GM18873 (cell line): Measurements from ENCODE around the gene TRIM31.
"Not testable (repeated sequence)": the region's sequence is repeated elsewhere in the genome, so short reads cannot be mapped to it uniquely, and the experiment has no call there.

Experiments used
- ATAC-seq: cut with Tn5 transposase; IDR thresholded peaks from one replicate; pipeline ENCODE4 v1.9.1; 2021; ENCODE audit warnings: mild to moderate bottlenecking, moderate library complexity, moderate number of reproducible peaks; ENCODE audit not compliant: unreplicated experiment, low FRiP score

TRIM31 gene

DNA sequence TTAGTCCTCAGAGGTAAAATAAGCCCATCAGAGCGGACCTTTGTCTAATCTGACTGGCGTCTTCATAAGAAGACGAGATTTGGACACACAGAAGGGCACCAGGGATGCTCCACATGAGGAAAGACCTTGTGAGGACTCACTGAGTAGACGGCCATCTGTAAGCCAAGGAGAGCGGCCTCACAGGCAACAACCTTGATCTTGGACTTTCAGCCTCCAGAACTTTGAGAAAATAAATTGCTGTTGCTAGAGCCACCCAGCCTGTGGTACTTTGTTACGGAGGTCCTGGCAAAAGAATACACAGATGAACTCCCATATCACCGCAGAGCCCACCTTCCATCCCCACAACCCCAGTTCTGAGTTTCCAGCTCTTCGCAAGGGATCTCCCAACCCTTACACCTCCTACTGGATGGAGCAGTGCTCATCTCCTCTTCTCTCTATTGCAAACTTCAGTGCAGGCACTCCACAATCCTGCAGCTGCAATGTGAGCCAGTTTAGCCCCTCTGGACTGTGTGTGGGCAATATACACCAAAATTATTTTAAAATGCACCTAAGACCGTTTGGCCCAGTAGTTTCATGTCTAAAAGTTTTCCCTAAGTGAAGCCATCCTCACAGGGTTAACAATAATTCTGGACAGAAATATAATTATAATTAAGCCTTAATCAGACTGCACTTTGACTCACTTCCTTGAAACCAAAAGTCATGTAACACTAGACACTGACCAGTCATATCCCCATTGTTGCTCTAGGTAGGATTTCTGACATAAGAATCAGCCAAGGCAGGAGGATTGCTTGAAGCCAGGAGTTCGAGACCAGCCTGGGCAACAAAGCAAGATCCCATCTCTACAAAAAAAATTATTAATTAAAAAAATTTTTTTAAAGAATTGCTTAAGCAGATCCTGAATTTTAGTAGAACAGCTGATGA, 8.8 kb upstream of the TRIM31 start:
- no peak for ATAC-seq

DNA sequence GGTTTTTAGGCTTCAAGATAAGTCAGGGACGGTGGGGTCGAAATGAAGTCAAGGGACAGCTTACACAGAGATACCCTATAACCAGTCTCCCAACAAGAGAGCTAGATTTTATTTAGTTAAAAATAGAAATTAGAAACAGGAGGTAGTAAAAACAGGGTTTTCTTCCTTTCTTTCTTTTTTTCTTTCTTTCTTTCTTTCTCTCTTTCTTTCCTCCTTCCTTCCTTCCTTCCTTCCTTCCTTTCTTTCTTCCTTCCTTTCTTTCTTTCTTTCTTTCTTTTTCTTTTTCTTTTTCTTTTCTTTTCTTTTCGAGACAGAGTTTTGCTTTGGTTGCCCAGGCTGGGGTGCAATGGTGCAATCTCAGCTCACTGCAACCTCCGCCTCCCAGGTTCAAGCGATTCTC, 5.8 kb upstream of the TRIM31 start:
- ATAC-seq = not testable (repeated sequence)

- ATAC-seq = no peak
Observed at GRCh38 chr6:30116724-30117123, 3.8 kb upstream of the TRIM31 start.

GRCh38 chr6:30113841-30114240, 951 bp upstream of the TRIM31 start:
- ATAC-seq = no peak

- ATAC-seq = no peak
Observed at GRCh38 chr6:30112402-30112994, 392 bp downstream of the TRIM31 start.

- ATAC-seq = no peak
Observed at GRCh38 chr6:30111266-30111856, 1.5 kb downstream of the TRIM31 start.

GRCh38 chr6:30104661-30105060, 8.2 kb downstream of the TRIM31 start:
- ATAC-seq = no peak

- no peak for ATAC-seq
Observed at GRCh38 chr6:30103872-30104179, 9.1 kb downstream of the TRIM31 start.

GRCh38 chr6:30102970-30103871, 9.7 kb downstream of the TRIM31 start:
- ATAC-seq = no peak

DNA sequence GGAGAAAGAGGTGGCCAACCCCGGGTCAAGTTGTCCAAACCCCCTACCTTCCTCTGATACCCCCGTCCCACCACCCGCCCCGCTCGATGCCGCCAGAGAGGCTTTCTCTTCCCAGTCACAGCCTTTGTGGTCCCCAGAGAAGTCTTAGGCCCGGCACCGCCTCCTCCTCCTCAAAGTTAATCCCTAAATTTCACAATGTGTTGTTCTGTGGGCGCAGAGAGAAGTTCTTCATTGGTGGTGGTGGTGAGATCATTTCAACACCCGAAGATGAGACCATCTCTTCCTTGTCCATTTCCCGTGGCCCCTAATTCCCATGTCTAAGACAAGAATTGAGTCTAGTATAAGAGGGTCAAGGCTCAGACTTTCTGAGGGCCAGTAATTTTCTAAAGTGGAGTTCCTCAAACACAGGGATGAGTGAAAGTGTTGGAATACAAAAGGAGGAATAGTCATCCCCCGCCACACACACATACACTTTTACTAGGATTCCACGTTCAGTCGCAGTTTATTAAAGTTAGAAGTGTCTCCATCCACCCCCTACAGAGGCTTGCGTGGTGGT, 10.4 kb downstream of the TRIM31 start:
- no peak for ATAC-seq

GRCh38 chr6:30101444-30102413, 11.2 kb downstream of the TRIM31 start:
- ATAC-seq = no peak

GRCh38 chr6:30100585-30101443, 12.1 kb downstream of the TRIM31 start:
- ATAC-seq = no peak

DNA sequence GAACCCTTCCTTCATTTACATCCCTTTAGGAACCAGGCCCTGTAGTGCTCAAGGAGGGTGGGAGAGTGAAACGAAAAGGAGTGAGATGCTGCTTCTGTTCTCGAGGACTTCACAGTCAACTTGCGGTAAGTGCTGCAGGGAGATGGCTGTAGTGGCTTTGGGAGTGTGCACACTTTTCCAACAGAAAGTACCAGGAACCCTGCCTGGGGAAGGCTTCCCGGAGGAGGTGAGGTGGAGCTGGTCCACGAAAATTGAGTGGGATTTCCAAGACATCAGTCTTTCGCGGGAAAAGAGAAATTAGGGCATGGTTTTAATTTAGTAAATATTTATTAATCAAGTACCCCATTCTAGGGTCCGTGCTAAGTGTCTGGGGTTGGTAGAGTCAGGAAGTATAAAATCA, 12.7 kb downstream of the TRIM31 start:
- no peak for ATAC-seq

DNA sequence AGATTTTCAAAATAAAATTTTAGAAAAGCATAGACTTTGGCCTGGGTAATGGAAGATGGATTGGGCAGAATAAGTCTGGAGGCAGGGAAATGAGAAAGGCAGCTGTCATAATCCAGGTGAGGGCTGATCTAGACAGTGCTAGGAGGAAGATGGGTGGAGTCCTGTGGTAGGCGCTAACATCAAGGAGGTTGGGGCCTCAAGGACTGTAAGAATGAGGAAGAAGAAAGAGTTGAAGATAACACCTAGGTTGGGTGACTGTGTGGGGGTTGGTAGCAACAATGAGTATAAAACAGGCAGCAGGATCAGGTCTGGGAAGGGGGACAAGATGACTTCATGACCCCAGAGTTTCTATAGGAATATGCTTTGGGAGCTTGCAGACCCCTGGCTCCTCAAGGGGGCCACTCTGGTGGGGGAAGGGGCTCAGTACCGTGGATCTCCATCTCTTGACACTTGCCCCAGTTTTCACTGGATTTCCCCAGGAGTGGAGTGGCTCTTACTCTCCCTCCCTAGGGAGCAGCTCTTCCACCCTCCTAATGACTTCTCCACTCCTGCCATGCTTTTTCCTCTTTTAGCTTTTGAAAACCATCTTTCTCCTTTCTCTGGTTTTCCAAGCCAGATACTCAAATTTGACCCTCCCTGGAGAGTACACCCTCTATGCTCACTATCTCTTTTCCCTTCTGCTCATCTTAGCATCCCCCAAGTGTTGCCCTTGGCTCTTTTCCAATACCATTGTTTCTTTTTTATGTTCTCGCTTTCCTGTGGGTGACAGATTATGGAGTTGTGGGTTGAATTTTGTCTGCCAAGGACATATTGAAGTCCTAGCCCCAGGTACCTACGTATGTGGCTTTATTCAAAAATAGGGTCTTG, 14.8 kb downstream of the TRIM31 start:
- no peak for ATAC-seq

GRCh38 chr6:30096829-30097228, 16.1 kb downstream of the TRIM31 start:
- no peak for ATAC-seq

- ATAC-seq = no peak
Observed at GRCh38 chr6:30093951-30094661, 18.8 kb downstream of the TRIM31 start.
